K562 (cell line): ENCODE data around the gene FARP2. TPM values are rescaled to one million over a fixed set of nuclear protein-coding genes. Genes with fewer than 3 reads are reported as not detected.

ENCODE experiments used
- ATAC-seq: fragments of 200-7000 bp; cut with Tn5 transposase; 3 replicates; pipeline ENCODE4 v1.9.1; 2020; ENCODE audit warnings: moderate library complexity
- BruUV-seq: library from RNA; stranded (reverse); fragments of 400-500 nt; replicated peaks from 2 replicates; lab custom pipeline; 2021; lab: Mats Ljungman, UMichigan
- CTCF ChIA-PET: fragments of 300-600 bp; formaldehyde crosslinking; extraction: SDS; loops from one replicate; lab custom pipeline; 2021; ENCODE audit warnings: low intra/inter-chr PET ratio; lab: Yijun Ruan, JAX
- POLR2A ChIA-PET: fragments of 300-600, 350-650 bp; sonication (Branson Sonifier 250); formaldehyde crosslinking; extraction: SDS; loops from one replicate; lab custom pipeline; 2021; ENCODE audit warnings: antibody characterized with exemption, inconsistent platforms; lab: Yijun Ruan, JAX
- DNase-seq, 4 experiments: peaks; one replicate each; pipeline versions ENCODE4 v3.0.0 to v3.0.0-alpha.2; 2011 to 2018; ENCODE audit warnings: low spot score in 3 of 4, mixed read lengths in 3 of 4; ENCODE audit errors: extremely low read depth in 1 of 4
- FAIRE-seq: peaks from 2 replicates; lab custom pipeline; 2011; peaks lifted over from hg19 to GRCh38; lab: Jason Lieb, UNC
- H2AFZ ChIP-seq: 2 replicates; pipeline ENCODE4 v1.6.0; 2011; ENCODE audit warnings: low read depth, low read length, control low read depth, inconsistent platforms
- H3K27ac ChIP-seq: fragments of 200-600 bp; 3 replicates; pipeline ENCODE4 v1.8.0; 2011; ENCODE audit warnings: low read depth, mild to moderate bottlenecking, control low read depth, inconsistent platforms, low read length, moderate library complexity, mixed read lengths; ENCODE audit errors: extremely low read depth
- H3K27me3 ChIP-seq, 2 experiments: fragments of 300-600 bp in 1 of 2; 2 replicates in 1 of 2; 3 replicates in 1 of 2; pipeline versions ENCODE4 v1.6.0 to v1.8.0; 2011; ENCODE audit warnings: inconsistent platforms in 2 of 2, low read length in 2 of 2, mild to moderate bottlenecking in 1 of 2, mixed read lengths in 1 of 2, moderate library complexity in 1 of 2; ENCODE audit not compliant: control insufficient read depth in 2 of 2, insufficient read depth in 2 of 2
- H3K36me3 ChIP-seq: fragments of 300-600 bp; 3 replicates; pipeline ENCODE4 v1.8.0; 2011; ENCODE audit warnings: mild to moderate bottlenecking, low read length, inconsistent platforms; ENCODE audit not compliant: control insufficient read depth, insufficient read depth
- H3K4me1 ChIP-seq, 2 experiments: fragments of 200-600 bp in 1 of 2; replicated peaks in 1 of 2; 2 replicates in 1 of 2; 3 replicates in 1 of 2; pipeline versions ENCODE4 v1.5.1 to v1.8.0; 2011; ENCODE audit warnings: inconsistent platforms in 2 of 2, low read length in 2 of 2, mild to moderate bottlenecking in 1 of 2, mixed read lengths in 1 of 2, moderate library complexity in 1 of 2; ENCODE audit not compliant: control insufficient read depth in 2 of 2, insufficient read depth in 2 of 2
- H3K4me2 ChIP-seq: 2 replicates; pipeline ENCODE4 v1.6.1; 2011; ENCODE audit warnings: low read length, control low read depth, inconsistent platforms, mixed read lengths; ENCODE audit not compliant: insufficient read depth
- H3K4me3 ChIP-seq: fragments of 200-600 bp; sonication (generic), shearing (Covaris generic); 2 replicates; pipeline ENCODE4 v1.5.1; 2016; ENCODE audit warnings: control low read depth, inconsistent platforms
- H3K79me2 ChIP-seq: fragments of 200-600 bp; 3 replicates; pipeline ENCODE4 v1.8.0; 2011; ENCODE audit warnings: low read length, inconsistent platforms; ENCODE audit not compliant: control insufficient read depth, insufficient read depth
- H3K9ac ChIP-seq, 2 experiments: 2 replicates each; pipeline versions ENCODE4 v1.6.0 to v1.6.1; 2011; ENCODE audit warnings: low read depth in 2 of 2, low read length in 2 of 2, control low read depth in 1 of 2, inconsistent platforms in 1 of 2, mild to moderate bottlenecking in 1 of 2, mixed read lengths in 1 of 2; ENCODE audit not compliant: insufficient read depth in 1 of 2
- H3K9me1 ChIP-seq: one replicate; pipeline ENCODE4 v1.6.0; 2011; ENCODE audit warnings: inconsistent platforms, mild to moderate bottlenecking, low read length, moderate library complexity; ENCODE audit not compliant: control insufficient read depth, insufficient read depth
- H3K9me3 ChIP-seq: replicated peaks from 2 replicates; pipeline ENCODE4 v1.5.1; 2011; ENCODE audit warnings: low read depth, low read length, inconsistent platforms; ENCODE audit not compliant: control insufficient read depth, insufficient read depth
- H4K20me1 ChIP-seq: replicated peaks from 2 replicates; pipeline ENCODE4 v1.6.1; 2011; ENCODE audit warnings: low read length, inconsistent platforms, mixed read lengths; ENCODE audit not compliant: control insufficient read depth, insufficient read depth
- DACH1 ChIP-seq: fragments of 450-650 bp; IDR thresholded peaks from 2 replicates; pipeline ENCODE4 v1.6.1; 2018; ENCODE audit not compliant: partially characterized antibody
- DDX20 ChIP-seq: fragments of 450-650 bp; IDR thresholded peaks from 2 replicates; pipeline ENCODE4 v1.6.1; 2016; ENCODE audit warnings: missing genetic modification characterization, low read depth, mild to moderate bottlenecking, missing compliant biosample characterization, moderate library complexity
- NFRKB ChIP-seq: fragments of 450-650 bp; IDR thresholded peaks from 2 replicates; pipeline ENCODE4 v1.6.1; 2016; ENCODE audit warnings: low read depth
- POLR2G ChIP-seq: fragments of 200-400 bp; formaldehyde crosslinking; IDR thresholded peaks from 2 replicates; pipeline ENCODE4 v1.6.1; 2017; ENCODE audit warnings: low read depth, mild to moderate bottlenecking, antibody characterized with exemption, low read length, moderate library complexity
- SETDB1 ChIP-seq: IDR thresholded peaks from one replicate; pipeline ENCODE4 v1.6.1; 2012; ENCODE audit warnings: low read length, control low read depth, inconsistent platforms
- THRAP3 ChIP-seq: fragments of 450-650 bp; IDR thresholded peaks from 2 replicates; pipeline ENCODE4 v1.6.1; 2016; ENCODE audit warnings: mild to moderate bottlenecking, inconsistent platforms, borderline replicate concordance
- ZNF146 ChIP-seq: IDR thresholded peaks from one replicate; pipeline ENCODE4 v1.6.1; 2018; ENCODE audit warnings: missing compliant biosample characterization; ENCODE audit not compliant: unreplicated experiment
- ZNF354B ChIP-seq: fragments of 250-450 bp; sonication (Bioruptor Pico); IDR thresholded peaks from 2 replicates; pipeline ENCODE4 v1.4.0; 2020
- WGBS: fragments of 100-300 bp; shearing (Covaris generic); methylation state at CpG from one replicate; pipeline ENCODE4 v1.1.6; 2016; ENCODE audit warnings: low coverage, mixed read lengths; ENCODE audit not compliant: insufficient coverage; ENCODE audit errors: missing lambda C conversion rate; 5-methylcytosine and 5-hydroxymethylcytosine counted together
- in situ Hi-C: fragments of 300-500 bp; cut with MboI; formaldehyde crosslinking; loops from 4 replicates; pipeline ENCODE4 v1.15.0; 2018; ENCODE audit warnings: inconsistent platforms, mixed read lengths
- intact Hi-C: fragments of 100-400 bp; cut with micrococcal nuclease; formaldehyde crosslinking; loops from 2 replicates; pipeline ENCODE4 v1.14.2; 2022
- polyA plus RNA-seq, 8 experiments: library from polyadenylated mRNA; depleted of rRNA in 4 of 8; stranded (reverse) in 5 of 8; unstranded in 3 of 8; fragments of >200 nt; fragmentation: Nextera tagmentation in 2 of 8; fragmentation: Illumina TruSeq in 1 of 8; extraction: Ambion mirVana in 2 of 8; extraction: Trizol in 1 of 8; gene quantifications; 2 replicates each; pipeline versions ENCODE4 v1.2.1 to v1.2.3, GENCODE V29; 2011 to 2014; ENCODE audit warnings: inconsistent platforms in 1 of 8, missing spikeins in 1 of 8
- total RNA-seq, 7 experiments: library from RNA; depleted of rRNA in 6 of 7; stranded (reverse); fragments of >200 nt in 6 of 7; fragmentation: Illumina TruSeq in 2 of 7; extraction: Trizol in 2 of 7; gene quantifications; 2 replicates each; pipeline versions ENCODE4 v1.2.1 to v1.2.3, GENCODE V29; 2011 to 2021; ENCODE audit warnings: low replicate concordance in 1 of 7
- TF ChIP-seq, protein P1 (sequence below): fragments of 250-450 bp; sonication (Bioruptor Pico); IDR thresholded peaks from 2 replicates; pipeline ENCODE4 v1.8.0; 2022; ENCODE audit warnings: inconsistent platforms

The FARP2 gene
- total and polyA plus RNA-seq, 9 of the 15 experiments (the other 6 are each of a cell fraction or from before 2014, with no cell fraction given): 4.1 to 38.1 (median 21.1) TPM

DNA sequence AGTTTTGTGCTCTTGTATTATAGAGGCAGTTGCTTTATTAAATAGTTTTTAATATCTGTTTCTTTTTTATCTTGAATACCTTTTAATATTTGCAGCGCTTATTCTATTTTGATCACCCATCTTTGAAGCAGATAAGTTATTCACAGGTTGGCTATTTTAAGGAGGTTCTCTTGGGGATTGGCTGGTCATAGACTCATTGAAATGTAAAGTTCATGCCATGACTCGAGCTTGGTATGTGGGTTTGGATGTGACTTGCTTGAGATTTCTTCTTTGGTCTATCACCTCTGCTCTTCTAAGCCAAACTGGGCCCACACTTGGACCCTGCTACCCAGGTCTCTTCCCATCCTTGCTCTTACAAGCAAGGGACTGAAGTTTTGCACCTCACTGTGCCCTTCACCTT is 33.6 kb downstream of the FARP2 start:
- Histone ChIP-seq H3K27me3 (no peaks in the 10 kb centered on the region), H3K9ac (no peak overlapping the region), H4K20me1 (peaks cover 10% of the 10 kb centered on the region; the same call in 1 of the 2 replicates), H3K4me3 (no peak overlapping the region), H3K4me2 (no peak overlapping the region), H3K9me3 (no peaks in the 10 kb centered on the region), H2AFZ (no peak overlapping the region), H3K36me3 (no peaks in the 10 kb centered on the region), H3K9me1 (peaks cover 6% of the 10 kb centered on the region), H3K4me1 (peaks cover 0 to 7% of the 10 kb centered on the region in 2 experiments; a peak in 2 of 5 replicates), H3K27ac (no peak overlapping the region), H3K79me2 (peaks cover 4% of the 10 kb centered on the region; the same call in 2 of the 3 replicates)
- TF ChIP-seq ZNF354B (CRISPR knock-in tag) (no peak), ZNF146 (CRISPR knock-in tag) (no peak), NFRKB (no peak), THRAP3 (no peak), POLR2G (no peak), DACH1 (no peak), SETDB1 (no peak), DDX20 (tag) (no peak)
- TF ChIP-seq, protein P1, sequence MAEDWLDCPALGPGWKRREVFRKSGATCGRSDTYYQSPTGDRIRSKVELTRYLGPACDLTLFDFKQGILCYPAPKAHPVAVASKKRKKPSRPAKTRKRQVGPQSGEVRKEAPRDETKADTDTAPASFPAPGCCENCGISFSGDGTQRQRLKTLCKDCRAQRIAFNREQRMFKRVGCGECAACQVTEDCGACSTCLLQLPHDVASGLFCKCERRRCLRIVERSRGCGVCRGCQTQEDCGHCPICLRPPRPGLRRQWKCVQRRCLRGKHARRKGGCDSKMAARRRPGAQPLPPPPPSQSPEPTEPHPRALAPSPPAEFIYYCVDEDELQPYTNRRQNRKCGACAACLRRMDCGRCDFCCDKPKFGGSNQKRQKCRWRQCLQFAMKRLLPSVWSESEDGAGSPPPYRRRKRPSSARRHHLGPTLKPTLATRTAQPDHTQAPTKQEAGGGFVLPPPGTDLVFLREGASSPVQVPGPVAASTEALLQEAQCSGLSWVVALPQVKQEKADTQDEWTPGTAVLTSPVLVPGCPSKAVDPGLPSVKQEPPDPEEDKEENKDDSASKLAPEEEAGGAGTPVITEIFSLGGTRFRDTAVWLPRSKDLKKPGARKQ: no peak
- ChIA-PET POLR2A (interaction anchor here (0.7 kb wide), 1 partner anchor 9 kb away, joined by 3 read pairs; no protein-coding TSS in a partner anchor), CTCF (no interaction called here)
- no TSS peak for BruUV-seq
- 69% methylated on average over 2 of the region's 2 CpGs for WGBS
- in situ Hi-C loops (no loop called here), intact Hi-C loops (no loop called here)
- DNase-seq (no peak), ATAC-seq (no peak), FAIRE-seq (no peak)
